GM18867 (cell line): Measurements from ENCODE around the gene RPL22.

Source experiments
- ATAC-seq: cut with Tn5 transposase; IDR thresholded peaks from one replicate; pipeline ENCODE4 v1.9.1; 2021; ENCODE audit warnings: mild to moderate bottlenecking, moderate library complexity; ENCODE audit not compliant: unreplicated experiment

Gene RPL22

DNA sequence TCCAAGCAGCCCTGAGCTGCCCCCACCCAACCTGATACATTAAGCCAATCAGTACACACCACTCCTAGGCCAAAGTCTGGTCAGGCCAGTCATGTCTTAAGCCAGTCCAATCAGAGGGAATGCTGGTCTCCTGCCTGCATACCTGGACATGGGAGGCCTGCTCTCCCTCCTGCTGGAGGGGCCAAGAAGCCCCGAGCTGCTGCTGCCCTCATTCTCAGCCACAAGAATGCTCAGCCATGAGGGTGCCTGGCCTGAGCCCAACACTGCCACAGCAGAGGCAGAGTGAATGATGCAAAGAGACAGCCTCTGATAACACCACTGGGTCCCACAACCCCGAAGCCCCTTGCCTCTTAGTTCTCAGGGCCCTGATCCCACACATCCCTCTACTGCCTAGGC, 42.3 kb downstream of the RPL22 start:
- no peak for ATAC-seq

DNA sequence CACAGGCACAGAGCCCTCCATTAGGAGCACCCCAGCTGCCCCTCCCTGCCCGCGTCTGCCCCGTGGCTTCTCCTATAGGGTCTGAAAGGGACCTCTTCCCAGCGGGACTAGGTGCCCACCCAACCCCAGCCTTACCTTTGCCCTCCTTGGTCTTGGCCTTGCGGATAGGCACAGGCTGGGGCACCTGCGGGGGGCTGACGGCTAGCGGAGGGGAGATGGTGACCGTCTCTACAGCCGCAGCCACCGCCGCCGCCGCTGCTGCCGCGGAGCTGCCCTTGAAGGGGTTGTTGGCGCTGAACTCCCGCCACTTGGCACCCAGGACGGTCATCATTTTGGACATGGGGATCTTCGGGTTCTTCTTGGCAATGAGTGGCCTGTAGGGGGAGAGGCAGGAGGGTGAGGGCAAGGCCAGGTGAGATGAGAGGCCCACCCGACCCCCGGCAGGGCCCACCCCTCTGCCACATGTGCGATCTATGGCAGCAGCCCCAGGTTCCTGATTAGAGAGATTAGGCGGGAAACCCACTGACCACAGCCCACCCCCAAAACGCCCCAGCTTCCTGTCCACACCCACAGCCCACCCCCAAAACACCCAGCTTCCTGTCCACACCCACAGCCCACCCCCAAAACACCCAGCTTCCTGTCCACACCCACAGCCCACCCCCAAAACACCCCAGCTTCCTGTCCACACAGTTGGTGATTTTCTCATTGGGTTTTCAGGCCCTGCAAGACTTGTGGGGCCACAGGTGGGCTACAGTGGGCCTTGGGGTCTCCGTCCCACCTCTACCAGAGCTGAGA, 44.7 kb downstream of the RPL22 start:
- ATAC-seq: no peak

DNA sequence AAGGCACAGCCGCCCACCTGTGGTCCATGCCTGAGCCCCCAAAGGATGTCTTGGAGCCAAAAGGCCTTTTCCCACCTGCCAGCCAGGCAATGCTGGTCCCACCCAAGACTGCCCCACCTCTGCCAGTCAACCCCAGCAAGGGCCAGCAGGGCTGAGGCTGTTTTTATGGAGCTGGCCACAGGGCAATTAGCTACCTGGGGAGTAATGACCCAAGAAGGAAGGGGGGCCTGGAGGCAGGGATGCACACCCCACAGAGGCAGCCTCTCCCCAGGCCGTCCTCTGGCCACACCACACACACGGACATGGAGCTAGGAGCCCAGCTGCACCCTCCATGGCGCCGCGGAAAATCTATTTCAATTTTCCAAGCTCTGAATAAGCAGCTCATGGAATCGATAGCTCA, 46.5 kb downstream of the RPL22 start:
- no peak for ATAC-seq

DNA sequence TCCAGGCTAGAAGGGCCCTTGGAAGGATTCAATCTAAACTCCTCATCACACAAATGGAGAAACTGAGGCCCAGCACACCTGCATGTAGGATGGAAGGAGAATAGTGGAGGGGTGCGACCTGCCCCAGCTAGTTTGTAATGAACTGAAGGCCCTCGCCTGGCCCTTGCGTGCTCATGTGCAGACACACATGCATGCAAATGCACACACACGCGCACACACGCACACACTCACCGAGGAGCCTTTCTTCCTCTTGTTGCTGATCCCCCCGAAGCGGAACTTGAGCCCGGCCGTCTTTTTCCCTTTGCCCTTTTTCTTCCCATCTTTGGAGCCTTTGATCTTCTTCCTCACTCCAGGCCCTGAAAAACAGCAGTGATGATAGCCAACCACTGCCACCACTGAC, 47.2 kb downstream of the RPL22 start:
- no peak for ATAC-seq

DNA sequence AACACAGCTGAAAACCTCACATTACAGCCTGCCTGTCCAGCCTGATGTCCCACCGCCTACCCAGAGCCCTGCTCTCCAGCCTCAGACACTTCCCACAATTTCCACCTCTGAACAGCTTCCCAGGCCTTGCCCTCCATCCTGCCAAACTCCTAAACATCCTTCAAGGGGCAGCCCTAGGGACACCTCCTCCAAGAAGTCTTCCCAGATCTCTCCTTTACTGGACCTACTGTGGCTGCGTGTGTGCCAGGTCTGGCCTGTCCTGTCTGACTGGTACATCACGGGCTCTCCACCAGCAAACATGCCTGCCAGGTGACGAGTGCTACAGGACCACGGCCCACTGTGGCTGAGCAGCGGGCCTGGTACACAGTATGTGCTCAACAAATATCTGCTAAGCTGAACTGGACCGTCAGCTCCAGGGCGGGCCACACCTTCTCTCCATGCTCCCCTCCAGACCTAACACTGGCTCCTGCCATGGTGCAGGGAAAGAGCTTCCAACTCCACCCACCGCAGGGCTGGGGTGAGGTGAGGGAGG, 48.0 kb downstream of the RPL22 start:
- no peak for ATAC-seq

DNA sequence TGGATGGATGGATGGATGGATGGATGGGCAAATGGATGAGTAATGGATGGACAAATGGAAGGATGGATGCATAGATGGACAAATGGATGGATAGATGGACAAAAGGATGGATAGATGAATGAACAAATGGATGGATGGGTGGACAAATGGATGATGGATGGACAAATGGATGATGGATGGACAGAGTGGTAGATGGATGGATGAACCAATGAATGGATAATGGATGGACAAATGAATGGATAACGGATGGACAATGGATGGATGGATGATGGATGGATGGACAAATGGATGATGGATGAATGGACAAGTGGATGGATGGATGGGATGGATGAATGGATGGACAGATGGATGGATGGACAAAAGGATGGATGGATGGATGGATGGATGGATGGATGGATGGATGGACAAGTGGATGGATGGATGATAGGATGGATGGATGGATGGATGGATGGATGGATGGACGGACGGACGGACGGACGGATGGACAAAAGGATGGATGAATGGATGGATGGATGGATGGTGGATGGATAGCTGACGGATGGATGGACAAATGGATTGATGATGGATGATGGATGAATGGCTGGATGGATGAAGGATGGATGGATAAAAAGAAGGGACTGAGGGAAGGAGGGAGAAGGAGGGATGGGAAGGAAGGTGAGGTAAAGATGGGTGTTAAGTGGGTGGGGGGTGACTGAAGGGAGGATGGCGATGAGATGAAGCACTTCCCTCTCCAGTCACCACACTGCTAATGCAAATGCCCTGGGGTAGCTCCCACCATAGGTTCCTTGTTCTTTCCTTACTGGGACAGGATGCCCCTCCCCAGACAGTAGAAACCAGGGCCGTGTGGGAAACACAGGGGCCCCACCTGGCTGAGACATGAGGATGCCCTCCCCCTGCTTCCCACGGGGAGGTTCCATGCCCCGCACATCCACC, 49.1 kb downstream of the RPL22 start:
- ATAC-seq: no peak

DNA sequence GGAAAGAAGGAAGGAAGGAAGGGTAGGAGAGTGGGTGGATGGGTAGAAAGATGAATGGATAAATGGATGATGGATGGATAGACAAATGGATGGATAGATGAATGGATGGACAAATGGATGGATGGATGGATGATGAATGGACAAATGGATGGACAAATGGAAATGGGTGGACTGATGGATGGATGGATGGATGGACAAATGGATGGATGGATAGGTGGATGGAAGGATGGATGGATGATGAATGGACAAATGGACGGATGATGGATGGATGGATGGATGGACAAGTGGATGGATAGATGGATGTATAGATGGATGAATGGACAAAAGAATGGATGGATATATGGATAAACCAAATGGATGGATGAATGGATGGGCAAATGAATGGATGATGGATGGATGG, 49.8 kb downstream of the RPL22 start:
- no peak for ATAC-seq

DNA sequence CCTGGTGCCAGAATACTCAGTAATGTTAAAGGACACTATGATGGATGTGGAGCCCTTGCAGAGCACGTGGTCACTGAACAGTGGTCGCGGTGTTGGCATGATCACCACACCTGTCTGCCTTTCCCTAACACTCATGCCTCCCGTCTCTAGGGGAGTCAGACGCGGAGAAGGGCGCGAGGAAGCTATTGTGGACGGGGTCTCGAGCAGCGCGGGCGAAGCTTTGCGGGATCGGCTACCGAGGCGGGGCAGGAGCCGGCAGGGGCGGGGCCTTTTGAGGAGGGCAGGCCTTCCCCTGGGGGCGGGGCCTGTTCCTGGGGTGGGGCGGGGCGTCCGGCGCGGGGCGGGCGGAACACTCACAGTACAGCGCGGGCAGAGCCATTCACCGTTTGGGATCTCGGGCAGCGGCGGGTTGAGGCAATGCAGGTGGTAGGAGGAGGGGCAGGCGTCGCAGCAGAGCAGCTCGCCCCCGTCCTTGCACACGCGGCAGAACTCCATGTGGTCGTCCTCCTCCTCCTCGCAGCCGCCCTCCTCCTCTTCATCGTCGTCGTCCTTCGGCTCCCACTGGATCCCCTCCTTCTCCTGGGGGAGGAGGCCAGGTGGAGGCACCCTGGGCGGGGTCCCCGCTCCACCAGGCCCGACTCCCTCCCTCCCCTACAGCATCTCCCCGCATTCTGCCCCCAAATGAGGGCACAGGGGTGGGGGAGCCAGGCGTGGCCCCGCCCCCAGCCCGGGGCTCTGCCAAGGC, 50.7 kb downstream of the RPL22 start:
- ATAC-seq: no peak

DNA sequence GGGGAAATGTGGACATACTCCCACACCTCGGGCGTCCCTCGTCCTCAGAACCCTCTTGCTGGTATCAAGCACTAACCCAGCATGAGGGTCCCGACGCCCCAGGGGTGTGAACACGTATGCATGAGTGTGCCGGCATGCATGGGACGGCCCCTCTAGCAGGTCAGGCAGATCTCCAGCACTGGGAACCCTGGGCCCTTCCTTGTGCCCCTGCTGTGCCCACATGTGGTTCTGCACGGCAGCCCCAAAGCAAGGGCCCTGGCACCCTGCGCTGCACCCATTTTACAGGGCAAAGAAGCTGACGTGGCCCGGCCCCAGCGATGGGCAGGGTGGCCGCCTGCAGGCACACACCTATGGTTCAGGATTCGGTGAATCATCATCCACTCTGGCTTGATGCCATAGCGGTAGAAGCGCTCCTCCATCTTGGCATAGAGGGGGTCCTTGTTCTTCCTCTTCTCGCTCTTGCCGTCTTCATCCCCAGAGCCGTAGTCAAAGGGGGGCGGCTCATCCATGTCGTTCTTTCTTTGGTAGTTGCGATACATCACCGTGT, 53.5 kb downstream of the RPL22 start:
- ATAC-seq: no peak

DNA sequence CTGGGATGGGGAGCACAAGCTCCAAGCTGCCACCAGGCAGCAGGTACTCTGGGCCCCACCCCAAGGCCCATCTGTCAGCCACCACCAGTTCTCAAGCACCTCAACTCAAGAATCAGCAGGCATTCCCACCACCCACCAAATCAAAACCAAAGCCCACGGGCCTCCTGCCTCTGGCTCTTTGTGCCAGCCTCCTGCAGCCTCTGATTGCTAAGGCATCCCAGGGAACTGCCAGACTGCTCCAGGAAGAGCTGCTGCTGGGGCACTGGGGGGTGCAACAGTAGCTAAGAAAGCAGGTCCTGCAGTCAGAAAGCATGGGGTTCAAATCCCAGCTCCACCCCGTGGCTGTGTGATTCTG, 54.0 kb downstream of the RPL22 start:
- no peak for ATAC-seq

DNA sequence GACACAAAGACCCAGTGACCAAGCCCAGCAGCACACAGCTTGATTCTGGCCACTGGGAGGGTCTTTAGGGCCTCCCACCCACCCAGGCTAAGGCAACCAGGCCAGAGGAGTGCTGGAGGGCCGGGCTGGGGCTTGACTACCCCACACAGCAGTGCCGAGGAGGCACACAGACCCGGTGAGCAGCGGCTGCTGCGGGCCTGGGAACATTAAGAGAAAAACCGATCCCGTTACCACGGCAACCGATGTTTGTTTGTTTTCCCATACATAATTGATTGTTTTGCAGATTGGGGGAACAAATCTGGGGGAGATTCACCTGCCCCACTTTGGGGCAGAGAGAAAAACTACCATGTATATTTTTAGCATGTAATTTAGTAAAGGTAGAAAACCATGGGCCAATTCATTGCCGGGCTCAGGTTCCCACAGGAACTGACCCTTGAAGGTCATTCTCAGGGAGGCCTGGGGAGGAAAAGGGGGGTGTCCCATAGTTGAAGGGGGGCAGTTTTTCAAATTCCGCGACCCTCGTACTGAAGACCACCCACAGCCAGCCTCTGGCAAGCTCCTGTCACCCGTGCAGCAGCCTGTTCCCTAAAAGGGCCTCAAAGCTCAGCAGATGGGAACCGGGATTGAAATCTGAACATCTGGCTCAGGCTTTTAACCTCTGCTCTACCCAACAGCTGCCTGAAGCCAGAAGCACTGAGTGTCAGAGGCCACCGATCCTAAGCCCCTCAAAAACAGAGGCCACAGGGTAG, 54.6 kb downstream of the RPL22 start:
- ATAC-seq: no peak

DNA sequence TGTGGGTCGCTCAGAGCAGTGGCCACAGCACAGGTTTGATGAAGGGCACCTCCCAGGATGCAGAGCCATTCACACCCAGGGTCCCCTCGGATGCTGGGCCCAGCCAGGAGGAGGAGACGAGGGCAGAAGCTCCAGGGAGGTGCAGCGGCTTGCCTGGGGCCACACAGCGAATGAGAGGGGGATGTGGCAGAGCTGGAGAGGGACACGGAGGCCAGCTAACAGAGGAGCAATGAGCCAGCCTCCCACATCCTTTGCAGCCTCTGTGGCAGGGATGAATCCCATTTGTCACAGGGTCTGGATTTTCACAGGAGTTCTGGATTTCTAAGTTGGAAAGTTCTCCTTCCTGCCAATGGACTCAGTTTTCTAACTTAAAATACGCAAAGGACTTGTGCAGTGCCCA, 55.2 kb downstream of the RPL22 start:
- ATAC-seq: no peak

DNA sequence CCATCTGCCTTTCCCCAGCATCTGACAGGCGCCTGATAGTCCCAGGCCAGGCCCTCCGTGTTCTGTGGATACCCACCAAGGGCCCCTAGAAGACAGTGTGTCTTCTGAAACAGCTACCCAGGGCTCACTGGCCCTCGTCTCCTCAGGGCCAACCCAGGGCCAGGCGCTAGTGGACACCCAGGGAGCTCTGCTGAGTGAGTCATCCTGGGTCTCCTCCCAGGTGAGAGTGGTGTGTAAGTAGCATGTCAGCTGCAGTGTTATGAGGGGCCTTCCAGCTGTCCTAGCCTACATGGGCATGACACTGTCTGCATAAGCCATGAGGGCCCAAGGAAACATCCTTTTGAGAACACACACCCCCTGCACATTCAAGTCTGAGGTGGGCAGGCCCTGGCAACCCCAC, 56.0 kb downstream of the RPL22 start:
- ATAC-seq: no peak

DNA sequence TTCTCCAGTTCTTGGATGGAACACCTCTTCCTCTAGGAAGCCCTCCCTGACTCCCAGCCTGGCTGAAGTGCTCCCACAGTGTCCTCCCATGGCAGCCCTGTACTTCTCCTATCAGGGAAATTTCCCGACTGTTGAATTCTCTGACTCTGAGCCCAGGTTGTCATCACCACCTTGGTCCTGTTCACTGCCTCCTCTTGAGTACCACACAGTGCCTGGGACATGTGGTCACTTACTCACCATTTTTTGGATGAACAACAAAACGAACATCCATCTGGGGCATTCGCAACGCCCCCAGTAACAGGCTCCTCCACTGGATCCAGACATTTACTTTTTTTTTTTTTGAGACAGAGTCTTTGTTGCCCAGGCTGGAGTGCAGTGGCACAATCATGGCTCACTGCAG, 56.7 kb downstream of the RPL22 start:
- ATAC-seq: no peak

DNA sequence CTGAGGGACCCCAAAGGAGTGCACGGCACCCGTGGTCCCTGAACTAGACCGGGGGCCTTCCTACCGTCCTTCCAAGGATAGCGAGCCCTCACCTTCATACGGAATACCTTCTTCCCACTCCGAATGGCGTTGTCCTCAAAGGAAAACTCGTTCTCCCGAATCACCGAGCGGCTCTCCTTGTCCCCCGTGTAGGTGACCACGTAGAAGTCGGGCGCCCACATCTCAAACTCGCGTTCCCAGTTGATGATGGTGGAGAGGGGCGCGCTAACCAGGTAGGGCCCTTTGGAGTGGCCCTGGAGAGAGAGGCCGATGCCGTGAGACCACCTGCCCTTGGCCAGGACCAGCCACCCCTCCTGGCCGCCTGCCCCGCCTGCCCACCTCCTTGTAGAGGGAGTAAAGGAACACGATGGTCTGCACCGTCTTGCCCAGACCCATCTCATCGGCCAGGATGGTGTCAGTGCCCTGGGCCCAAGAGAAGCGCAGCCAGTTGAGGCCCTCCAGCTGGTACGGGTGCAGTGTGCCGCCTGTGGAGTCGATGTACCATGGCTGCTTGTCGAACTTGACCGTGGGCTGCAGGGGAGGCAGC, 57.3 kb downstream of the RPL22 start:
- no peak for ATAC-seq

DNA sequence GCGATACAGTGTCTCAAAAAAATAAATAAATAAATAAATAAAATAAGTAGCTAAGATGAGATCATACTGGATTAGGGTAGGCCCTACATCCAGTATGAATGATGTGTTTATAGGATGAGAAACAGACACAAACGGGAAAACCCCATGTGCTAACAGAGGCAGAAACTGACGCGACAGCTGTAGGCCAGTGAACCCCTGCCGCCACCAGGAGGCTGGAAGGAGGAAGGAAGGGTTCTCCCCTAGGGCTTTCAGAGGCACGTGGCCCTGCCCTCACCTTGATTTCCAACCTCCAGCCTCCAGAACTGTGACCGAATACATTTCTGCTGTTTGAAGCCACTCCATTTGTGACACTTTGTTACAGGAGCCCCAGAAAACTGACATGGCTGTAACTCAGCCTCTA, 57.8 kb downstream of the RPL22 start:
- ATAC-seq: no peak

DNA sequence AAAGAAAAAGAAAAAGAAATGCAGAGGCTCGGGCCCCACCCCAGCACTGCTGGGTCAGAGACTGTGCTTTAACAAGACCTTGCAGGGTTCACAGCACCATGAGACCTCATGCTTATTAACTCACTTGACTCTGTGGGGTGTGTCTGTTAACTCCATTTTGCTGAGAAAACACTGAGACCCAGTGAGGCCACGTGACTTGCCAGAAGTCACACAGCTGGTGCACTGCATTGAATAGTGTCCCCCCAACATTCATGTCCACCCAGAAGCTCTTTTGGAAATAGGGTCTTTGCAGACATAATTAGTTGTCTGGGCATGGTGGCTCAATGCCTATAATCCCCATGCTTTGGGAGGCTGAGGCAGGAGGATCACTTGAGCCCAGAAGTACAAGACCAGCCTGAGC, 59.0 kb downstream of the RPL22 start:
- no peak for ATAC-seq

DNA sequence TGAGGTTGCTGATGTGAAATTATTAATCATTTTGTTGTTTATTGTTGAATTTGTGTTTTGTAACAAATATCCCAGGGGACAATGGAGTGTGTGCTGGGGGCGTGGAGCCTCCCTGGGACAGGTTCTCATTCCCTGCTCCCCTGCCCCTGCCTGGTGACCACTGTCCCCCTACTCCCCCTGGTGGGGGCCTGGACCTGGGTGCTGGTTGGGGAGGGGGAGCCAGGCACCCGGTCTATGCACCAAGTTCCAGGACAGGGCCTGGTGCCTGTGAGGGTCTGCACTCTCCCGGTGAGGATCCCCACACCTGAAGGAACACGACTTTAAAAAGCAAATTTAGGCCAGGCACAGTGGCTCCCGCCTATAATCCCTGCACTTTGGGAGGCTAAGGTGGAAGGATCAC, 61.6 kb downstream of the RPL22 start:
- no peak for ATAC-seq

DNA sequence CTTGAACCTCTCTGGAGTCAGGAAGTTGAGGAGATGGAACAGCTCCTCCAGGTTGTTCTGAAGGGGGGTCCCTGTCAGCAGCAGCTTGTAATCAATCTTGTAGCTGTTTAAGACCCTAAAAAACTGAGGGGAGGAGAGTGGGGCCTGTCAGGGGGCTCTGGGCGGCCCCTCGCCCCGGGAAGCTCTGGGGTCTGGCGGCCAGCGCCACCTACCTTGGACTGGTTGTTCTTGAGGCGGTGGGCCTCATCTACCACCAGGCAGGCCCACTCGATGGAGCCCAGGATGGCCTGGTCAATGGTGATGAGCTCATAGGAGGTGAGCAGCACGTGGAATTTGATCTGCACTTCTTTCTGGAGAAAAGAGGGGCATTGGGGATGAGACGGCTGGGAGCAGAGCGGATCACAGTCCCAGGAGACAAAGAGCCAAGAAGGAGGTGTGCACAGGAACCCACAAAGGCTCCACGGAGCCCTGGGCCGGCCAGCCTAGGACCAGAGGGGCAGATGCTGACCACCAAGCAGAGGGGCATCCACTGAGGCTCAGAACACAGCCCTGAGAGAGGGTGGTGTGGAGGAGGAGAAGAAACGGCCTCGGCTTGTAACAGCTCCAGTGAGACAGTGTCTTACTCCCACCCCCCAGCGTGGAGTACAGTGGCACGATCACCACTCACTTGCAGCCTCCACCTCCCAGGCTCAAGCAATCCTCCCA, 62.7 kb downstream of the RPL22 start:
- no peak for ATAC-seq
